Putamen (tissue), 1 donor: ENCODE measurements around the gene MTCP1.

ENCODE experiments used
- DNase-seq: peaks from one replicate; pipeline ENCODE4 v3.0.0-alpha.2; 2016; ENCODE audit warnings: low spot score

The MTCP1 gene, protein sequence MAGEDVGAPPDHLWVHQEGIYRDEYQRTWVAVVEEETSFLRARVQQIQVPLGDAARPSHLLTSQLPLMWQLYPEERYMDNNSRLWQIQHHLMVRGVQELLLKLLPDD

GRCh38 chrX:155070975-155071693 lies at the start of gene MTCP1, which contains the start of the genes BRCC3 and CMC4:
Gene MTCP1, minus strand, starts transcription at chrX:155071136. Its CDS starts 5,126 bp downstream, at chrX:155066010.
Gene BRCC3, plus strand, starts transcription at chrX:155071508. Its CDS starts 20 bp downstream, at chrX:155071528.
Gene CMC4, minus strand, starts transcription at chrX:155071136. Its CDS starts 7,113 bp downstream, at chrX:155064023.
- DNase-seq = peak; percentile 78

DNA sequence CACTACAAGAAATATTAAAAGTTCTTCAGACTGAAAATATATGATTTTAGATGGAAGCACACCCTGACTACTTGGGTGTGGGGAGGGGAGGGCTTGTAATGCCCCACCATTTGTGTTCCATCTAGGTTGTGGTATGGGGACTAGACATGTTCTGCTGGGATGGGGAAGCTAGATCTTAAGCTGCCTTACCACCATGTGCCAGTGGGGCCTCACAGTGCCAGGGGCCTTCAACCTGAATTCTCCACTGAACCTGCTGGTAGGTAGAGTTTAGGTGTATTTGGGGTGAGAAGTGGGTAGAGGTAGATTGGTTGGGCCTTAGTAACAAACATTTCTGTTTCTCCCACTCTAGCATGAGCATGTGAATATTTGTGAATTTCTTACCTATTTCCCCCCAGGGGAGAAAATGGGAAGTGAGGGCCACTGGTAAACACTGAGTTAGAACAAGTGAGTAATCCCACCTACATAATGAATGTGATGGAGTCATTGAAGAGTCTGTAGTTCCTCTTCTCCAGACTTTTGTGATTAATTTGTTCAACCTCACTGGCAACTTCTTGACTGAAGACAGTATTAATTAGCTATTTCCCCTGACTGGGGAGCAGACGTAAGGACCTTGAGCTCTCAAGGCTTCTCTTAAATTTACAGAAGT lies 44.4 kb upstream of the MTCP1 start:
- DNase-seq = no peak

- no peak for DNase-seq
Observed at GRCh38 chrX:155113097-155113496, 42.2 kb upstream of the MTCP1 start.

GRCh38 chrX:155112171-155112570 lies 41.2 kb upstream of the MTCP1 start:
- no peak for DNase-seq

DNA sequence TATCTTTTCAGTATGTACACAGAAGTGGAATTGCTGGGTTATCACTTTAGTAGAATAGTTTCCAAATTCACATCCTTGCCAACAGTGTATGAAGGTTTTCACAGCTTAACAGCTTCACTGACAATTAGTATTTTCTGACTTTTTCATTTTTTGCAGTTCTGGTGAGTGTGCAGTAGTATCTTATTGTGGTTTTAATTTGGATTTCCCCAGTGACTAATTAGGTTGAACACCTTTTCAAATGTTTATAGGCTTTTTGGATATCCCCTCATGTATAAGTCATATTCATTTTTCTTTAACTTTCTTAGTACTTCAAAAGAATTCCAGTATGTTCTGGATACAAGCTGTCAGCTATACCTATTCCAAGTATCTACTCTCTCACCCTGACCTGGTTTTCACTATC lies 37.5 kb upstream of the MTCP1 start:
- no peak for DNase-seq

GRCh38 chrX:155105919-155106318 lies 35.0 kb upstream of the MTCP1 start:
- no peak for DNase-seq

GRCh38 chrX:155094468-155095061 lies 23.6 kb upstream of the MTCP1 start:
- no peak for DNase-seq

- no peak for DNase-seq
Observed at GRCh38 chrX:155086961-155087735, 16.2 kb upstream of the MTCP1 start.

DNA sequence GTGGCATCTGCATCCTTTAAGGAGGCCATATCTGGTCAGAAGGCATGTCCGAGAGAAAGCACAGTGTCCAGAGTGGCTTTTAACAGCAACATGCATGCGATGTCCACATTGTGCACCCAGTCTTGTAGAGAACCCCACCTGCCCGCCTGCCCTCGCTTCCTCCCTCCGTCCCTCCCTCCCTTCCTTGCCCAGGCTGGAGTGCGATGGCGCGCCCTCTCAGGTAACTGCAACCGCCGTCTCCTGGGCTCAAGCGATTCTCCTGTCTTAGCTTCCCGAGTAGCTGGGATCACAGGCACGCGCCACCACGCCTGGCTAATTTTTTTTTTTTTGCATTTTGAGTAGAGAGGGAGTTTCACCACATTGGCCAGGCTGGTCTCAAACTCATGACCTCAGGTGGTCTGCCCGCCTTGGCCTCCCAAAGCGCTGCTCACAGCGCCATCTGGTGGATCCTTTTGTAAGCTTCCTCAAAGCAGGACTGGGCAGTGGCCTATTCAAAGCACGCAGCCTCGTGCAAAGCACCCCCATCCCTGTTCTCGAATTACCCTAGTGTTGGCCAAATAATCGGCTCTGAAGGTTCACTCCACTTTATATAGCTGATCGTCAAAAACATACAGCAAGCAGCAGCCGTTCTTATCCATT lies 15.4 kb upstream of the MTCP1 start:
- DNase-seq = no peak

- no peak for DNase-seq
Observed at GRCh38 chrX:155071694-155072280, 851 bp upstream of the MTCP1 start.

GRCh38 chrX:155070663-155070974 lies 317 bp downstream of the MTCP1 start:
- DNase-seq = no peak

DNA sequence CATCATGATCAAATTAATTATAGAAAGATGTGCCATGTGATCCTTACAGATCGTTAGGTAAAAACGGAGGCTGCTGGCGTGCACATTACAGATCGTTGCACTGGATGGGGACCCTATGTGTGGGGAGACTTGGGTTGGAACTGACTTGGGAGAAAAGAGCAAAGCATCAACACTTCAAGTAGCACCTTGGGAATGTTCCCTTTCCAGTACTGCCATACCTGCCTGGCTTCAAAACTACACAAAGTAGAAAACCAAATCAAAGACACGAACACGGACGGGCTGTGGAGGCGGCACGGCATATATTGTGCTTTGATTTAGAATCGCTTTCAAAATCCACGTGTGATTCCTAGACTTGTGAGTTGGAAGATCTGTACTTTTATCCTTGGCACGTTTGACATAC lies 898 bp downstream of the MTCP1 start:
- DNase-seq = no peak

- no peak for DNase-seq
Observed at GRCh38 chrX:155069414-155069813, 1.5 kb downstream of the MTCP1 start.

- DNase-seq = no peak
Observed at GRCh38 chrX:155068165-155068564, 2.8 kb downstream of the MTCP1 start.

DNA sequence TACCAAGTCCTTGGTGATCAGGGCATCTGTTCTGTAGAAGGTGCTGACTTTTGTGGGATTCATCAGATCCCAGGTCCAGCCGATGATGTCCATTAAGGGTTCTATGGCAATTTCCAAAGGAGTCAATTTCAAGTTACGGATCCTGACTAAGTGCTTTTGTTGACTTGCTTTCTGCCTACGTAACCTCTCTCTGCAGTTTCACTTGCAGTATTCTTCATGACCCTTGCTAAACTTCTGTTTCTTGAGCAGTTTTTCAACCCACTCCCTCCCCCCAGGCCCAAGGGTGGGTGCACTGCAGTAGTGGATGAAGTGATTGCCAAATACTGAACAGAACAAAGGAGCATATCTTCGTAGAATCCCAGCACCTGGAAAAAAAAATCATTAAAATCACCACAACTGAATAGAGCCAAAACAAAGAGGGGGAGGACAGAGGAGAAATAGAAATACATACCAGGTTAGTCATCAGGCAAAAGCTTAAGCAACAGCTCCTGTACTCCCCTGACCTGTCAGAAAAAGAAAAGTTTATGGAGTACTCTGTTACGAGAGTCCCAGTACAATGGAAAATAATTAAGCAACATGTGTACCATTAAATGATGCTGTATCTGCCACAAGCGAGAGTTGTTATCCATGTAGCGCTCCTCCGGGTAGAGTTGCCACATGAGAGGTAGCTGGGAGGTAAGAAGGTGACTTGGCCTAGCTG lies 5.8 kb downstream of the MTCP1 start:
- DNase-seq = no peak

- no peak for DNase-seq
Observed at GRCh38 chrX:155061760-155062159, 9.2 kb downstream of the MTCP1 start.

GRCh38 chrX:155056877-155057792 lies 13.8 kb downstream of the MTCP1 start:
- peak; percentile 48 for DNase-seq

DNA sequence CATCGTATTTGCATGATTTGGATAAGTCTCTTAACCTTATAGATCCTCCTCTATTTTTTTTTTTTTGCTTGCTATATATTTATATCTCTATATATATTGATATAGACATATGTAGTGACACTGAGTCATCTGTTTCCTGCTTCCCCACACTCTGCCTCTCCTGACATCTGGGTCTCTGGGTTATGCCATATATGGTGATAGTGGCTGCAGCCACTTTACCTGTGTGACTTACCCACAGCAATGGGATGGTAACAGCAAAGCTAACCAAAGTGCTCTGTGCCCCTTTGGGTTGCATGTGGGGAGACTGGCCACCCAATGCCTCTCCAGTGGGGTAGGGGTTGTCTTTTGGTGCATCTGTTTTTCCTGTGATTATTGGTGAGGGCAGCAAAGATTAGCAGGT lies 14.5 kb downstream of the MTCP1 start:
- no peak for DNase-seq

DNA sequence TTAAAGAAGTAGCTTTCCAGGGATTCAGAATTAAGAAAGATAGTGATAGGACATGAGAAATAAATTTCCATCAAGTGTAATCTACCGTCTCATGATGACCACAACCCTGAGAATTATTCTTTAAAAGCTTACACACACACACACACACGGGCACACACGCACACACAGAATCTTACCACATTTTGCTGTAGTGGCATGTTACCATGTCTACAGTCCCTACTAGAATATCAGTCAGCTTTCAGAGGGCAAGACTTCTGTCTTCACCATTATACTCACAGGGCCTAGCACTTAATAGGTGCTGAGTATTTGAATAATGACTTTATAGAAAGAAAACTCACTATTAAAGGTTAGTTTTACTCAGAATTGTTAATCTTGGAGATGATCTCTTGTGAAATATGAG lies 15.4 kb downstream of the MTCP1 start:
- no peak for DNase-seq

GRCh38 chrX:155054255-155054654 lies 16.7 kb downstream of the MTCP1 start:
- DNase-seq = no peak
